GM20000 (cell line): ENCODE data around the gene GALE.

Experiments used
- DNase-seq: peaks from one replicate; pipeline ENCODE4 v3.0.0; 2012; ENCODE audit warnings: low spot score
- TF ChIP-seq, protein P1 (sequence below): IDR thresholded peaks from 2 replicates; pipeline ENCODE4 v1.5.1; 2012; ENCODE audit warnings: mild to moderate bottlenecking, control low read depth; ENCODE audit errors: extremely low read depth, missing control alignments

The GALE gene

DNA sequence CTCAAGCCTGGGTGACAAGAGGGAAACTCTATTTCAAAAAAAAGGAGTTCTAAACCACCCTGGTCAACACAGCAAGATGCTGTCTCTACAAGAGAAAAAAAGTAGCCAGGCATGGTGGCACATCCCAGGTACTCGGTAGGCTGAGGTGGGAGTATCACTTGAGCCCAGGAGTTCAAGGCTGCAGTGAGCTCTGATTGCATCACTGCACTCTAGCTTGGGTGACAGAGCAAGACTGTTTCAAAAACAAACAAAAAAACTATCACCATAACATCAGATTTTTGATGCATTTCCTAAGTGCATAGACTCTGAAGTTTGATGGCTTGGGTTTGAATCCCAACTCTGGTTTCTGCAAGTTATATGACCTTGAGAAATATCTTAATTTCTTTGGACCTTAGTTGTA lies 47.6 kb downstream of the GALE start:
- TF ChIP-seq, protein P1, sequence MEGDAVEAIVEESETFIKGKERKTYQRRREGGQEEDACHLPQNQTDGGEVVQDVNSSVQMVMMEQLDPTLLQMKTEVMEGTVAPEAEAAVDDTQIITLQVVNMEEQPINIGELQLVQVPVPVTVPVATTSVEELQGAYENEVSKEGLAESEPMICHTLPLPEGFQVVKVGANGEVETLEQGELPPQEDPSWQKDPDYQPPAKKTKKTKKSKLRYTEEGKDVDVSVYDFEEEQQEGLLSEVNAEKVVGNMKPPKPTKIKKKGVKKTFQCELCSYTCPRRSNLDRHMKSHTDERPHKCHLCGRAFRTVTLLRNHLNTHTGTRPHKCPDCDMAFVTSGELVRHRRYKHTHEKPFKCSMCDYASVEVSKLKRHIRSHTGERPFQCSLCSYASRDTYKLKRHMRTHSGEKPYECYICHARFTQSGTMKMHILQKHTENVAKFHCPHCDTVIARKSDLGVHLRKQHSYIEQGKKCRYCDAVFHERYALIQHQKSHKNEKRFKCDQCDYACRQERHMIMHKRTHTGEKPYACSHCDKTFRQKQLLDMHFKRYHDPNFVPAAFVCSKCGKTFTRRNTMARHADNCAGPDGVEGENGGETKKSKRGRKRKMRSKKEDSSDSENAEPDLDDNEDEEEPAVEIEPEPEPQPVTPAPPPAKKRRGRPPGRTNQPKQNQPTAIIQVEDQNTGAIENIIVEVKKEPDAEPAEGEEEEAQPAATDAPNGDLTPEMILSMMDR: no peak
- DNase-seq: no peak

DNA sequence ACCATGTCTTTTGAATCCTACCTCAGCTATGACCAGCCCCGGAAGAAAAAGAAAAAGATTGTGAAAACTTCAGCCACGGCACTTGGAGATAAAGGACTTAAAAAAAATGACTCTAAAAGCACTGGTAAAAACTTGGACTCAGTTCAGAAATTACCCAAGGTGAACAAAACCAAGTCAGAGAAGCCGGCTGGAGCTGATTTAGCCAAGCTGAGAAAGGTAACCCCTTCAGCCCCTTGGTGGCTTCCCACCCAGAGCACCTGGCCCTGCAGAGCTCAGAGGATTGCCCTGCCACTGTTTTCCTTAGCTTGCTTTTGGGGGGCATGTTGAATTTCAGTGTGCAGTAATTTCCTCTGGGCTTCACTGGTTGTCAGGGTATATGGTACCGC lies 48.7 kb downstream of the GALE start:
- TF ChIP-seq, protein P1: no peak

DNA sequence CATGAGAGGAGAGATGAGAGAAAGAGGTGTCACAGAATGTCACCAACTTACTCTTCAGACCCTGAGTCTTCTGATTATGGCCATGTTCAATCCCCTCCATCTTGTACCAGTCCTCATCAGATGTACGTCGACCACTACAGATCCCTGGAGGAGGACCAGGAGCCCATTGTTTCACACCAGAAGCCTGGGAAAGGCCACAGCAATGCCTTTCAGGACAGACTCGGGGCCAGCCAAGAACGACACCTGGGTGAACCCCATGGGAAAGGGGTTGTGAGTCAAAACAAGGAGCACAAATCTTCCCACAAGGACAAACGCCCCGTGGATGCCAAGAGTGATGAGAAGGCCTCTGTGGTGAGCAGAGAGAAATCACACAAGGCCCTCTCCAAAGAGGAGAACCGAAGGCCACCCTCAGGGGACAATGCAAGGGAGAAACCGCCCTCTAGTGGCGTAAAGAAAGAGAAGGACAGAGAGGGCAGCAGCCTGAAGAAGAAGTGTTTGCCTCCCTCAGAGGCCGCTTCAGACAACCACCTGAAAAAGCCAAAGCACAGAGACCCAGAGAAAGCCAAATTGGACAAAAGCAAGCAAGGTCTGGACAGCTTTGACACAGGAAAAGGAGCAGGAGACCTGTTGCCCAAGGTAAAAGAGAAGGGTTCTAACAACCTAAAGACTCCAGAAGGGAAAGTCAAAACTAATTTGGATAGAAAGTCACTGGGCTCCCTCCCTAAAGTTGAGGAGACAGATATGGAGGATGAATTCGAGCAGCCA lies 49.3 kb downstream of the GALE start:
- DNase-seq: peak; percentile 79
- TF ChIP-seq, protein P1: peak; percentile 58

More for the DNA sequence above, 48.7 kb downstream of the GALE start:
- DNase-seq: no peak

DNA sequence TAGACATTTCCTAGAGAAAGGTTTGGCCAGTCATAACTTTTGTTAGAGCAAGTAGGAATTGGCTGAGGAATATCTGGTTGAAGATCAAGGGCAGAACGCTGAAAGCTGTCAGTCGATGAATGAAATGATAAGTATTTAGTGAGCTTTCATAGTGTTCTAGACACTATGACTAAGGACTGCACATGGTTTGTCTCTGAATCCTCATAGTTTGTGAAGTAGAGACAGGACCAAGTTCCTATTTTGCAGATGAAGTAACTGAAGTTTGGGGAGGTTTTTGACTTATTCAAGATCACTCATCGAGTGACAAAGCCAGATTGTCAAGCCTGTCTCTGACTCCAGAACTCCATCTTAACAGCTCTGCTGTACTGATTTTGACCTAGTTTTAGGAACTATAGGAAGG lies 52.5 kb downstream of the GALE start:
- TF ChIP-seq, protein P1: no peak
- no peak for DNase-seq
